Activated CD4-positive, alpha-beta T cell treated with anti-CD3 and anti-CD28 coated beads, Interleukin-2, Interleukin-4, amounts not matched to agents 100 ng/mL and 50 ng/mL, durations not matched to agents 16 hours and 8 hours (primary cell): ENCODE data around the gene HIBADH.
A peak's percentile ranks its signal among the peaks of the same experiment; 100 is the strongest.

Source experiments
- DNase-seq: peaks from one replicate; pipeline ENCODE4 v3.0.0-alpha.2; 2020; ENCODE audit warnings: low spot score

HIBADH gene

DNA sequence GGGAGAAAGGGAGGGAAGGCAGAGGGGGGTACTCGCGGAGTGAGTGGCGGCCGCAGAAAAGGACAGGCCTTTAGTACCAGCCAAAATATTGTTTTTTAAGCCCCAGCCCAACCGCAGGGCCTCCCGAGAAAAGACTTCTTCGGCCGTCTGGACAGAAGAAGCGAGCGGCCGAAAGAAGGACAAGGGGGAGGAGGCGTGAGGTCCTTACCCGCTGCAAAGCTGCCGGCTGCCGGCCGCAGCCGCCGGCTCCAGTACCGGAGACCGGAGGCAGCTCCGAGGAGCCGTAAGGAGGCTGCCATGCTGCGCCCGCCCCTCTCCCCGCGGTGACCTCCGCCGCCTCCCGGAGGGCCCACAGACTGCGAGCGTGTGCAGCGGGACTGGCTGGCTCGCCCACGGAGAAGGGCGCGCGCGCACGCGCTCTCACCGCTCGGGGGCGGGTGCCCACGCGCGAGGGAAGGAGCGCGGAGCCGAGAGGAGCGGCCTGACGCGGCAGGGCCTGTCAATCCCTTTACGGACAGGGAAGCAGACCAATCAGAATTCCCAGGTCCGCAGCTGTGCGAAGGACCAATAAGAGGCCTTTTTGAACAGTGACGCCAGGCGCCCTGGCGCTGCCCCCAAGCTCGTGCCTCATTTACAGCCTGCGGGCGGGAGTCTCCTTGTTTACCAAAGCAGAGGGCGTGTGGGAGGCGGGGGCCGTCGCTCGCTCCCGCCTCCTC, at the start of gene HIBADH:
Gene HIBADH (minus strand): TSS at position 394 of the 716 bp plus-strand sequence. CDS start 95 bp downstream, at position 299.
- peak; percentile 97 for DNase-seq

DNA sequence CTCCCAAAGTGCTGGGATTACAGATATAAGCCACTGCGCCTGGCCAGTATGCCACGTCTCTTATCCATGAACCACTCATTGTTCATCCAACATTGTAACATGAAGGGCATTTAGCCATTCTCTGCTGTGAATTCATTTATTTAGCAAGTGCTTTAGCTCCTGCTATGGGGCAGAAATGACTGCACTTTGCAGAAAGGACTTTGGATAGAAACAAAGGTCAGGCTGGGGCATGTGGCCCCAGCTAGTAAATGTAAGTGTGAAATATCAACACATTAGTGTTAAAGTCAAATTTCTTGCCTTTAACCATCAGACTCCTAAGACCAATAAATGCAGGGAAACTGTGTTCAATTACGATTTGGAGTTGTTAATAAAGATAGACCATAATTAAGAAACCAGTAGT, 49.5 kb upstream of the HIBADH start:
- DNase-seq: no peak

DNA sequence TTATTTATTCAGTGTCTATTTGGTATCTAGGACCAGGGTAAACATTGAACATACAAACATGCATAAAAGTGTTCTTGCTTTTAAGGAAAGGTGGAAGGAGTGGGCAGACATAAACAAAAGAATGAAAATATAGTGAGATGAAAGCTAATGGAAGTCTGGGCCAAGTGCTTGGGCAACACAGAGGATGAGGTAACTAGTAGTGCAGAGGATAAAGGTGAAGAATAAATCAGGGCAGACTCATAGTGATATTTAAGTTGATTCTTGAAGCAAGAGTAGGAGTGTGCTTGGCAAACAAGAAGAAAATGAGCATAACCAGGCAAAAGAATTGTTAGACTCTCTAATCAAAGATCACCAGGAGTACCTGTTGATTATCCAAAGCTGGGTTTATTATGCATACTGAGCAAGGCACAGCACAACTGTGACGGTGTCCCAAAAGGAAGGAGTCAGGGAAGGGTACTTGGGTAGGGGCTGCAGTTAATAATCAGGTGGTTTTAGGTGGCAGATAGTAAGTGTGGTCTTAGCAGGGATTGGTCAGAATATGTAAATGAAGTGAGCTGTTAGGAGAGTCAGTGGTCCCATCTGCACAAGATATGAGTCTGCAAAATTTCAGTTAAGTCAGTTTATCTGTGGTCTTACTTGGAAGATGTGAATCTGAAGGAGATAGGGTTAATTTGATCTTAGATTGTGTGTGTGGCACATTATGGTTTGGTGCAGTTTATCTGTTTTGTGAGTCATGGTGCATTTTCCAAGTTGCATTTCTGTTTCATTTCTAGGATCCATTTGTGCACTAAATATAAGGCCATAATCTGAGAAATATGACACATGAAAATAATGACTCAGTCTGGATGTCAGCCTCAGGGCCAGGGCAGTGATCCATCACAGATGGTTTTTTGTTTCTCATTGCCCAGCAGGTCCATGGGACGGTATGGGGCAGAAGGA, 46.7 kb upstream of the HIBADH start:
- DNase-seq: peak; percentile 28

DNA sequence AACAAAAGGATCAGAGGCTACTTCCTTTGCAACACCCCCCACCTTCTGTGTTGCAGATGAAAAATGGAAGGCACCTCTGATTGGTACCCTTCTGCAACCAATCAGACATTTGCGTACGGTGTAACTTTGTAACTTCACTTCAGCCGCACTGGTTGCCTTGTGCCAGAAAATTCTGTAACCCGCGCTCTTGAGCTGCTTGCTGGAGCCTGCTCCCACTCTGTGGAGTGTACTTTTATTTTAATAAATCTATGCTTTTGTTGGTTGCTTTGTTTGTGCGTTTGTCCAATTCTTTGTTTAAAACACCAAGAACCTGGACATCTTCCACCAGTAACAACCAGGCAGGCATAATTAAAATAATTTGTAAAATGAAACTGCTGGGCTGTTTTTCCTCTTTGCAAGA, 45.8 kb upstream of the HIBADH start:
- DNase-seq: no peak

DNA sequence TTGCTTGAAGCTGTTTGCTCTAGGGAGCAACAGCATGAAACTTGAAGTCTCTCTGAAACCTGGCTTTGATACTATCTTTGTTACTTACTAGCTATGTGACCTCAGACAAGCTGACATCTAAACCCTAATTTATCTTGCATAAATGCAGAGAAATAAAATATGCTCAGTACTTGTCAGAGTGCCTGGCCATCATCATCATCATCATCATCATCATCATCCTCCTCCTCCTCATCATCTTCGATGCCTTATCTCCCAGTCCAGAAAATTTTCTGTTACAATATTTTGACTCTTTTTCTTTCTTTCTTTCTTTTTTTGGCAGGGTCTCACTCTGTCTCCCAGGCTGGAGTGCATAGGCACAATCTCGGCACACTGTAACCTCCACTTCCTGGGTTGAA, 42.5 kb upstream of the HIBADH start:
- no peak for DNase-seq

DNA sequence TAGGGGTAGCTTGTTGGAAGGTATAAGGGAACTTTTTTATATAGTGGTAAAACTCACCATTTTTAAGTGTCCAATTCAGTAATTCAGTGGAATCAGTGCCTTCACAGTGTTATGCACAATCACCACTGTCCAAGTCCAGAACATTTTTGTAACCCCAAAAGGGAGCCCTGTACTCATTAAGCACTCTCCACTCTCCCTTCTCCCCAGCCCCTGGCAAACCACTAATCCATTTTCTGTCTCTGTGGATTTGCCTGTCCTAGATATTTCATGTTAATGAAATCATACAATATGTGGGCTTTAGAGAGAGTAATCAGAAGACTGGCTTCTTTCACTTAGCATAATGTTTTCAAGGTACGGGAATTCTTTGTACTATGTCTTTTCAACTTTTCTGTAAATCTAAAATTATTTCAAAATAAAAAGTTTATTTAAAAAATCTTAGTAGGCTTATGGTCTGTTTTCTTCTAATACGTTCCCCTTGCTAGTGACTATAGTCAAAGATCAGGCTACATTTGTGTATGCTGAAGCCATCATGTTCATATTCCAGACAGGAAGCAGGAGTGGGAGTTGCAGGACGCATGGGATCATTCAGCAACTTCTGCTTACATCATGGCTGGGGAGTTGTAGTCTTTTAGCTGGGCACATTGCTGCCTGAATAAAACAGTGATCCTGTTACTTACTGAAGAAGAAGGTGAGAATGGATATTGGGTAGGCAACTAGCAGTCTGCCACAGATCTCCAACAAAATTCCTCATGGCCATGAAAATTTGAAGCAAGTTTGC, 41.9 kb upstream of the HIBADH start:
- DNase-seq: no peak

DNA sequence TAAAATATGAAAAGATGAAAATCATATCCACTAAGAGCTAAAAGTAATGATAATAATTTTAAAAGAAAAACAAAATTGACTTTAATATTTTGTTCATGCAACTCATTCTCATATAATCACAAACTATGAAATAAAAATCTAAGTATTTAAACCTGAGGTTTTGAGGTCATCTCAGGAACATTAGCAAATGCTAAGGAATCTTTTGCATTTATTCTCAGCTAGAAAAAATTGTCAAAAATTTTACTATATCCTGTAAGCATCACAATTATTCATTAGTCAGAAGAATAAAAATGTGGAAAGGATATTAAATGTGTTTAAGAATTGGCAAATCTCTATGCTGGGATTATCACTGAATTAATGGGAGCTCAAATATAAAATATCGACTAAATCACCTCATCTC, 40.5 kb upstream of the HIBADH start:
- no peak for DNase-seq

DNA sequence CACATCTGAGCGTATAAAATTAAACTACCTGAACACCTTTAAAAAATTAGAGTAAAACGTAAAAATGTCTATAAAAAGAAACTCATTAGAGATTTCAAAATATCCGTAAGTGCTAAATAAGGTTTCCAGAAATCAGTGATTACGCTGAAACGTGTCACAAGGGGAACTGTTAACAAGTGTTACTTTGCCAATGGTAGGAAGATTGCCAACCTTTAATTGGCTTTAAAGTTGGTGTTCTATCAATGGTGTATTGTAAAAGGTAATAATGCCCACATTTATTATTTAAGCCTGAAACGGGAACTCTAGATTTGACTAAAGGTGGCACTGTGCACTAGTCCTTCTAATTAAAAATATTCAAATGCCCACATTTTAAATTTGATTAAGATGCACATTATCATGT, 37.8 kb upstream of the HIBADH start:
- DNase-seq: no peak

DNA sequence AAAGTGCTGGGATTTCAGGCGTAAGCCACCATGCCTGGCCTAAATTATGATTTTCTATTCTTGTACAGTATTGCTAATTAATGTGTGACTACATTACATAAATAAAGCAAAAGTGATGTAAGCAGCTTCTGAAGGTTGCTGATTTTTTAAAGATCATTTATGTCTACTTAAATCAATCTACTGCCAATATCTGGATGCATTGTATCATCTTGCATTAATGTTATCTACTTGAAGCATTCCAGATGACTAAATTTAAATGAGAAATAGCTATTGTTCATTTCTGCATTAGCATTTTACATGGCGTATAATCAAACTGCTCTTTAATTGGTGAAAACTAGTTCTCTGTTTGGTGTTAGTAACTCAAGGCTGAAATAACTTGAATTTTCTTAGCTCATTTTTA, 37.1 kb upstream of the HIBADH start:
- DNase-seq: no peak

DNA sequence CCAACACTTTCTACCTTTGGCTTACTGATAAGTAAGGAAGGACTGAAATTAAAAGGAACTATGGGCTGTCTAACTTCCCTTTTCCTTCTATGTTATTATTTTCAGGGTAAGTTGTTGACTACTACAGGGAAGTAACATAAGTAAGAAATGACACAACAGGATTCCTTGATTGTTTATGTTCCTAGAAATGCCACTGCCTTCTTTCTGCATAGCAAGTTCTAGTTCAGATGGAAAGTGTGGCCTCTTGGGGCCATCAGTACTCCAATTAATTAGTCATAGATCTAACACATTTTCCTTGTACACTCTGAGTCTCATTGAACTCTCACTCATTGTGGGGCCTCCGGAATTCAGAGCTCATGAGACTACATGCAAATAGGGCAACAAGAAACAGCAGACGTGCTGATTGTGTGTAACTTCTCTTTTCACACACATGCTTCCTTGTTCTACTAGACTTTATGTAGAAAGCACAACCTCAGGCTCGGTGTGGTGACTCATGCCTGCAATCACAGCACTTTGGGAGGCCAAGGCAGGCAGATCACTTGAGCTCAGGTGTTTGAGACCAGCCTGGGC, 35.3 kb upstream of the HIBADH start:
- DNase-seq: peak; percentile 26

DNA sequence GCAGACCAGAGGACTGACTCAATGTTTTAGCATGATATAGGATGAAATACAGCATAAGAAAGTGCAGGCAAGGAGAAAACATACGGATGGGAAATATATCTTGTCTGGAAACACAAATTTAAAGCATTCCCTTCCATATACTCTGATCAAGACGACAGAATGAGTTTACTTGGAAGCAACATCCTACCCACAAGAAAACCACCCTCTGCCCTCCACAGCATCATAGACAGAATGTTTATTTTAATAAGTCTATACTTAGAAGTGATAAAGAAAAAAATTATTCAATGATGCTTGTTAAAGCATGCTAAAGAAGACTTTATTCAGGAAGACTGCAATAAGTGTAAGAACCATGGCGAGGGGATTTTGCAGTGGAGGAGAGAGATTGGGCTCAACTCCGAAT, 32.4 kb upstream of the HIBADH start:
- DNase-seq: no peak

DNA sequence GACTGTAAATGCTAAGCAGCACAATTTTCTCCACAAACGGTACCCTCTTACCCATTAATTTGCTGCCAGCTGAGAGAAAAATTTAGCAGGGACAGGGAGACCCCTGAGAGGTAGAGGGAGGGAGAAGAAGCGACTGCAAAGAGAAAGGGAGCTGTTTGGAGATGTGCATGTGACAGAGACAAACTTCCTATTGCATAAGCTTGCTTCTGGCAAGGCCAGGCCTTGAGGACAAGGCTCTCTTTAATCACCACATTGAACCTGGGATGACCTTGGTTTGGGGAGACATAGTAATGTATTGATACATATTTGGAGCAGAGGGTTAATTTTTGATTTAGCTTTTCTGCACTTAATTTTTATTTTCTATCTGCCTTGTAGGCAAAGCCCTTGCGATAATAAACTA, 31.1 kb upstream of the HIBADH start:
- DNase-seq: no peak

DNA sequence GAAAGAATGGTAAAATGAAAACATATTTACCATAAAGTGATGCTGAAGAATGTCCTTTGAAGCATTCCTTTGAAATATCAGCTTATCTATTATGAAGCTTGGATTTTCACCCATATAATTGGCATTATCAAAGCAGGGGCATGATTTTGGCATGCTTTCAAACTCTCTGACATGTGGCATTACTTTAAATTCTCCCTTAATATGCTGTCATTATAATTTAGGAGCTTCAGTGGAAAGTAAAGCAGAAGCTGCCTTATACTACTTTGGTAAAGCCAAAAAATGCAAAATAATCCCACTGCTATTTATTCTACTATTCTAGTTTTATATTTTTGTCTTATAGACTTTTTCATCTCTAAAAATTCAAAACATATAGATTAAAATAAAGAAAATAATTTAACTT, 28.0 kb upstream of the HIBADH start:
- DNase-seq: no peak

DNA sequence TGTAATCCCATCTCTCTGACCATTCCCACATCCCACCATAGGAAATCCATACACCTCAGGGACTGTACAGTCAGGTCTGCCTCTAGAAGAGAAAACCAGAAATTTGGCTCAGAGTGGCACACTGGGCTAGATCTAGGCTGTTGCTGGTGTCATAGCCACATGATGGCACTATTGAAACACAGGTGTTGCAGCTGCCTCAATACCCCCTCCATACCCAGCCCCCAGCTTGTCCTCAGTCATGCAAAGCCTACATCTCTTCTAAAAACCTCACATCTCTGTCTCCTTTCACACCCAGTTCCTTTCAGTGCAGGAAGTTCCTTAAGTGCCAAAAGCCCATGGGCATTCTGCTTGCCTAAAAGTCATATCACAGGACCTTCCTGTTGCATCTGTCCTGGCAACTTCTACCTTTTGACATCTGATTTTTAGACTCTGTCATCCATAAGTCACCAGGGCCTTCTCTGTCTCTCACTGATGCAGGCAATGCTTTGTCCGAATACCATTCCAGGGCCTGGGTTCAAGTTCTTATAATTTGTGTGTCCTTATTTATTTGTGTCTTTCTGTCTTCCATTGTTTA, 27.0 kb upstream of the HIBADH start:
- DNase-seq: peak; percentile 35

DNA sequence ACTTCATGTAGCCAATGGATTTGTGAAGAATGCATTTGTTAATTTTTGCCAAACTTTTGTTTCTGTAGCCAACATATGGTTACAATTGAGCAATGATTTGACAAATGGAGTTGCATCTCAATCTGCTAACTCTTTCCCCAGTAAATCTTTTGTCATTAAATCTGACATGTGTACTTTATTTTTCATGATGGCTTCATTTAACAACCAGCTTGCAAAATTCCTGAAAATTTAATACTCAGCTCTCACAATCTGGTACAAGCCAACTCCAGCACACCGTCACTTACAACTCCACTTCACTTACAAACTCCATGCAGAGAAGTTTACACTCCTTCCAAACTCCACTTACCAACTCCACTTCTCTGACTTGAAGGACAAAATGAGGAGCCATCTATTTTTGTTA, 26.5 kb upstream of the HIBADH start:
- no peak for DNase-seq

DNA sequence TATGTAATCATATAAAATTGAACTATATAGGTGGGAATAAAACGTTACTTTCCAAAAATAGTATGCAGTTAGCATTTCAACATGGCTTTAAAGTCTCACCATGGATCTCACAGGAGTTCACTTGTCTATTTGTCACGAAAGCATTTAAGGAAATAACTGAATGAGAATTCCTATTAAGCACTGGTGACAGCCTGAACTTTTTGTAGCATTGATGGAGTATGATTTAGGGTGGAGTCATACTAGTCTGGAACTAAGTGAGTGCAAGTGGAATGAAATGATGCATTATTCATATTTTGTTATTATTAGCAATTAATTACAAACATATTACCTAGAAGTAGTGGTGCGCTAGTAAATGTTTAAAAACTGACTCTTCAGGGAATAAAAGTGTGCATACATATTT, 26.0 kb upstream of the HIBADH start:
- DNase-seq: no peak

DNA sequence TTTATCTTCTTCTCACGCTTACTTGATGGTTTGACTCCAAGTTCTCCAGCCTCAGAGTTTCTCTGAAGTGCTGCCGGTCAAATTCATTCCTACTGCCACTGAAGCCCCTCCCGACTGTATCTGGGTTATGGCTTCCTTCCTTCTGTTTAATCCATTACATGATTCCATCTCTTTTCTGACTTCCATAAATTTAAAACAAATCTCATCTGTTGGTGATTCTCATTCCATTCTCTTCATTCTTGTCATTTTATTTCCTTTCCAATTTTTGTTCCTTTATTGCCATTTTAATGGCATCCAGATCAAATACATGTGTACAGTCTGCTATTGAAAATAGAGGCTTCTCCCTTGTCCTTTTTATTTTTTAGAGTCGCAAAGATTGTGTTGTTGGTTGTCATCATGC, 25.4 kb upstream of the HIBADH start:
- no peak for DNase-seq

DNA sequence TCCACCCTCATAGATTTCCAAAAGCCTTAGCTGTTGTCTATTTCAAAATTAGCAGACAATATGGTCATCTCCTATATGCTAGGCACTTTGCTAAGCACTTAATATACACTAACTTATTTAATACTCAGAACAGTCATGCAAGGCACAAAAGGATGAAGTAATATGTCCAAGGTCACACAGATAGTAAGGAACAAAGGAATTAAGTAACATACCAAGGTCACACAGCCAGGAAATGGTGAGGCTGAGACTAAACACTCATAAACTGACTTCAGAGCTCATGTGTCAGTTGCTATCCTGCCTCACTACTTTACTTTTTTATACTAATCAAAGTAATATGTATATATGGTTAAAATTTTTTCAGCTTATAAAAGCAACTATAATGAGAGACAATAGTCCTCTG, 23.6 kb upstream of the HIBADH start:
- no peak for DNase-seq

DNA sequence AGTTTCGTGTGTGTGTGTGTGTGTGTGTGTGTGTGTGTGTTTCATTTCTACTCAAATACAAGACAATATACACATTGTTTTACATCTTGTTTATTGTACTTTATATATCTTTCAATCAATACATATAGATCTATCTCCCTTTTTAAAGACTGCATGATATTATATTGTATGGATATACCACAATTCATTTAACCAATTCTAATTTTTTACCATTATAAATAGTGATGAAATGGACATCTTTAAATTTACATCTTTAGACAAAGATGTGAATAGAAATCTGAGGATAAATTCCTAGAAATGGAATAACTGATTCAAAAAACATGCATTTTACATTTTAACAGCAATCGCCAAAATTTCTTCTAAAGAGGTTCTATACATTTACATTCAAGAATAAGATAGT, 23.2 kb upstream of the HIBADH start:
- DNase-seq: no peak

DNA sequence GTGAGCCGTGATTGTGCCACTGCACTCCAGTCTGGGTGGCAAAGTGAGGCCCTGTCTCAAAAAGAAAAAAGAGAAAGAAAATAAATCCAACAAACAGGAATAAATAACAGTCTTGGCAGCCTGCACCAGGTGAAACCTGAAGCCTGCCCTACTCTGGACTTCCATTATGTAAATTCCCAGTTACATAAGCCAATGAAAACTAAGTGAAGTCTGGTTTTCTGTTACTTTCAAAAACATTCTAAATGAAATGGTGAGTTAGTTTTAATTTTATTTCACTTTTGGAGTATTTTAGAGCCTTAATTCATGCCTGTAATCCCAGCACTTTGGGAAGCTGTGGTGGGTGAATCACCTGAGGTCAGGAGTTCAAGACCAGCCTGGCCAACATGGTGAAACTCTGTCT, 22.5 kb upstream of the HIBADH start:
- no peak for DNase-seq

DNA sequence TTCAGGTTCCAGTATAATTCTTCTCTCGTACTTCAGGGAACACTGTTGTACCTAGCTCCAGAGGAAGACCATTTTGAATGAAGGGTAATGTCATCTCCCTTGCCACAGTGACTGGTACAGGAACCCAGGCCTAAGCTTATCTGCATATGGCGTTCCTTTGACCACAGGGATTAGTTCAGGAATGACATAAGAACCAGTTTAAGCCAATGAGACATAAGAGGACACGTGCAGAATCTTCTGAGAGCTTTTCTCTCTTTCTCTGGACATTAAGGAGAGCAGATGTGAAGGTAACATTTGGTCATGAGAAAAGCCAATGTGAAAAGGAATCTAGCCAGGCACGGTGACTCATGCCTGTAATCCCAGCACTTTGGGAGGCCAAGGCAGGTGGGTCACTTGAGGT, 21.8 kb upstream of the HIBADH start:
- no peak for DNase-seq

DNA sequence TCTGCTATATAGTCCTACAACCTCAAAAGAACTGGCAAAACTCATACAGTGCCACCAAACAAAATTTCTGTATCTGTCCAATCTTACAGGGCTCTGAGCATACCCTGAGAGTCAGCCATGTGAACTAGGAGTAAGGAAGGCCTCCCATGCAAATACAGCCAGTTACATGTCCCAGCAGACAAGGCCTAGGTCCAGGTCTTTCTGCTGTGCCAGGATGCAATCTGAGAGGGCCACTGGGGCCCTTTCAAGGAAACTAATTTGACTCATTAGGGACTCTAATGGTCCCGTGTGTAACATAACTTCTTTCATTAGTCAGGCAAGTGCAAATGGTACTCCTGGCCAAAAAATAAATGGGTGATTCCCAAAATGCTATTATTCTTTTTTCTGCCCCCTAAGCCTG, 17.9 kb upstream of the HIBADH start:
- DNase-seq: no peak
